Karpas-422 (cell line): ENCODE results near the gene ERG. TPM values are rescaled to one million over a fixed set of nuclear protein-coding genes. Genes with fewer than 3 reads are reported as not detected.

ENCODE experiments used
- DNase-seq: peaks from one replicate; pipeline ENCODE4 v3.0.0-alpha.2; 2015
- H2AFZ ChIP-seq: fragments of 200-600 bp; sonication (generic); 2 replicates; pipeline ENCODE4 v1.6.1; 2014; ENCODE audit warnings: antibody characterized with exemption, low read length, mixed read lengths
- H3K27ac ChIP-seq: fragments of 200-600 bp; sonication (generic); 2 replicates; pipeline ENCODE4 v1.5.1; 2014; ENCODE audit warnings: mild to moderate bottlenecking, low read length, moderate library complexity
- H3K27me3 ChIP-seq: fragments of 200-600 bp; sonication (generic); 2 replicates; pipeline ENCODE4 v1.6.1; 2014; ENCODE audit warnings: low read length, mixed read lengths
- H3K36me3 ChIP-seq: fragments of 200-600 bp; sonication (generic); 2 replicates; pipeline ENCODE4 v1.6.1; 2014; ENCODE audit warnings: low read length, mixed read lengths; ENCODE audit not compliant: insufficient read depth
- H3K4me1 ChIP-seq: fragments of 200-600 bp; sonication (generic); 2 replicates; pipeline ENCODE4 v1.6.1; 2014; ENCODE audit warnings: mild to moderate bottlenecking, low read length, mixed read lengths
- H3K4me2 ChIP-seq: fragments of 200-600 bp; sonication (generic); 2 replicates; pipeline ENCODE4 v1.6.1; 2014; ENCODE audit warnings: low read length, low read depth, mild to moderate bottlenecking; ENCODE audit not compliant: poor library complexity, severe bottlenecking
- H3K4me3 ChIP-seq: fragments of 200-600 bp; sonication (generic); 2 replicates; pipeline ENCODE4 v1.5.1; 2014; ENCODE audit warnings: mild to moderate bottlenecking, antibody characterized with exemption, low read length, mixed read lengths
- H3K79me2 ChIP-seq: fragments of 200-600 bp; sonication (generic); 2 replicates; pipeline ENCODE4 v1.6.1; 2014; ENCODE audit warnings: mild to moderate bottlenecking, low read length, mixed read lengths
- H3K9ac ChIP-seq: fragments of 200-600 bp; sonication (generic); 2 replicates; pipeline ENCODE4 v1.6.0; 2014; ENCODE audit warnings: low read length
- H3K9me2 ChIP-seq: fragments of 200-600 bp; sonication (generic), shearing (Covaris generic); replicated peaks from 2 replicates; pipeline ENCODE4 v1.6.0; 2014; ENCODE audit warnings: mild to moderate bottlenecking, low read length, moderate library complexity; ENCODE audit not compliant: insufficient read depth
- H3K9me3 ChIP-seq: fragments of 300-700, 200-600 bp; sonication (generic); 2 replicates; pipeline ENCODE4 v1.6.1; 2014; ENCODE audit warnings: low read length, mixed read lengths
- H4K20me1 ChIP-seq: fragments of 200-600 bp; sonication (generic); 2 replicates; pipeline ENCODE4 v1.6.1; 2014; ENCODE audit warnings: mild to moderate bottlenecking, antibody characterized with exemption, low read length, low read depth; ENCODE audit not compliant: insufficient read depth
- total RNA-seq: library from RNA; depleted of rRNA; stranded (reverse); fragments of >200 nt; shearing (Covaris generic); gene quantifications from 2 replicates; pipeline ENCODE4 v1.2.3, GENCODE V29; 2014; ENCODE audit warnings: low replicate concordance

ERG gene
- total RNA-seq, 1 experiment from 2014 or later: not detected

GRCh38 chr21:38467911-38468310 is 30.4 kb downstream of the ERG start:
- no peak overlapping the region for H3K27ac ChIP-seq
- H3K4me2 ChIP-seq: no peak overlapping the region
- H2AFZ ChIP-seq: no peak overlapping the region
- peaks cover 7% of the 10 kb centered on the region for H3K4me1 ChIP-seq
- no peak overlapping the region for H3K9ac ChIP-seq
- no peaks in the 10 kb centered on the region for H4K20me1 ChIP-seq
- no peaks in the 10 kb centered on the region for H3K27me3 ChIP-seq
- no peaks in the 10 kb centered on the region for H3K9me2 ChIP-seq
- no peaks in the 10 kb centered on the region for H3K9me3 ChIP-seq
- no peak for DNase-seq
- H3K36me3 ChIP-seq: no peaks in the 10 kb centered on the region
- no peaks in the 10 kb centered on the region for H3K79me2 ChIP-seq
- H3K4me3 ChIP-seq: no peak overlapping the region

GRCh38 chr21:38467374-38467773 is 30.9 kb downstream of the ERG start:
- Histone ChIP-seq H3K27ac (no peak overlapping the region), H3K79me2 (no peaks in the 10 kb centered on the region), H3K4me2 (no peak overlapping the region), H3K9me2 (no peaks in the 10 kb centered on the region), H3K9ac (no peak overlapping the region), H3K36me3 (no peaks in the 10 kb centered on the region), H3K9me3 (no peaks in the 10 kb centered on the region), H3K27me3 (no peaks in the 10 kb centered on the region), H3K4me3 (no peak overlapping the region), H2AFZ (no peak overlapping the region), H3K4me1 (peaks cover 7% of the 10 kb centered on the region), H4K20me1 (no peaks in the 10 kb centered on the region)
- DNase-seq: no peak

GRCh38 chr21:38460171-38460742 is 38.0 kb downstream of the ERG start:
- no peaks in the 10 kb centered on the region for H3K79me2 ChIP-seq
- no peaks in the 10 kb centered on the region for H3K9me3 ChIP-seq
- no peaks in the 10 kb centered on the region for H3K27me3 ChIP-seq
- no peaks in the 10 kb centered on the region for H4K20me1 ChIP-seq
- H3K27ac ChIP-seq: no peak overlapping the region
- H3K9ac ChIP-seq: no peak overlapping the region
- H3K4me2 ChIP-seq: no peak overlapping the region
- H3K4me3 ChIP-seq: no peak overlapping the region
- H3K9me2 ChIP-seq: no peaks in the 10 kb centered on the region
- no peak overlapping the region for H2AFZ ChIP-seq
- DNase-seq: no peak
- H3K36me3 ChIP-seq: no peaks in the 10 kb centered on the region
- H3K4me1 ChIP-seq: no peaks in the 10 kb centered on the region

- no peak overlapping the region for H3K4me2 ChIP-seq
- no peaks in the 10 kb centered on the region for H3K79me2 ChIP-seq
Observed at GRCh38 chr21:38459490-38459889, 38.8 kb downstream of the ERG start.

GRCh38 chr21:38455403-38455802 is 42.9 kb downstream of the ERG start:
- H3K9ac ChIP-seq: no peak overlapping the region
- H2AFZ ChIP-seq: no peak overlapping the region
- no peak overlapping the region for H3K4me2 ChIP-seq
- no peaks in the 10 kb centered on the region for H3K79me2 ChIP-seq
- DNase-seq: no peak
- no peaks in the 10 kb centered on the region for H3K9me3 ChIP-seq
- no peaks in the 10 kb centered on the region for H3K27me3 ChIP-seq
- H4K20me1 ChIP-seq: no peaks in the 10 kb centered on the region
- H3K36me3 ChIP-seq: no peaks in the 10 kb centered on the region
- H3K4me3 ChIP-seq: no peak overlapping the region
- no peak overlapping the region for H3K27ac ChIP-seq
- no peaks in the 10 kb centered on the region for H3K9me2 ChIP-seq
- no peaks in the 10 kb centered on the region for H3K4me1 ChIP-seq

More at GRCh38 chr21:38459490-38459889, 38.8 kb downstream of the ERG start:
- no peaks in the 10 kb centered on the region for H3K9me2 ChIP-seq
- no peaks in the 10 kb centered on the region for H3K27me3 ChIP-seq
- H4K20me1 ChIP-seq: no peaks in the 10 kb centered on the region
- H3K4me1 ChIP-seq: no peaks in the 10 kb centered on the region
- H3K27ac ChIP-seq: no peak overlapping the region
- H3K36me3 ChIP-seq: no peaks in the 10 kb centered on the region
- no peak for DNase-seq
- H3K9ac ChIP-seq: no peak overlapping the region
- H3K9me3 ChIP-seq: no peaks in the 10 kb centered on the region
- H3K4me3 ChIP-seq: no peak overlapping the region
- H2AFZ ChIP-seq: no peak overlapping the region

- Histone ChIP-seq H3K27ac (no peak overlapping the region), H3K36me3 (no peaks in the 10 kb centered on the region), H4K20me1 (no peaks in the 10 kb centered on the region), H3K27me3 (no peaks in the 10 kb centered on the region), H3K9me2 (no peaks in the 10 kb centered on the region), H3K4me2 (no peak overlapping the region), H2AFZ (no peak overlapping the region), H3K4me1 (no peaks in the 10 kb centered on the region), H3K79me2 (no peaks in the 10 kb centered on the region), H3K9me3 (no peaks in the 10 kb centered on the region), H3K9ac (no peak overlapping the region), H3K4me3 (no peak overlapping the region)
- no peak for DNase-seq
Observed at GRCh38 chr21:38454702-38455101, 43.6 kb downstream of the ERG start.

- H3K79me2 ChIP-seq: no peaks in the 10 kb centered on the region
- no peaks in the 10 kb centered on the region for H3K36me3 ChIP-seq
- H3K27me3 ChIP-seq: no peaks in the 10 kb centered on the region
- H3K4me2 ChIP-seq: no peak overlapping the region
- H3K9me2 ChIP-seq: no peaks in the 10 kb centered on the region
- H3K9me3 ChIP-seq: no peaks in the 10 kb centered on the region
- no peak overlapping the region for H3K27ac ChIP-seq
- H3K4me3 ChIP-seq: no peak overlapping the region
- no peaks in the 10 kb centered on the region for H4K20me1 ChIP-seq
- no peak overlapping the region for H2AFZ ChIP-seq
- DNase-seq: no peak
- H3K4me1 ChIP-seq: no peaks in the 10 kb centered on the region
- H3K9ac ChIP-seq: no peak overlapping the region
Observed at GRCh38 chr21:38454161-38454560, 44.1 kb downstream of the ERG start.

GRCh38 chr21:38448671-38449385 is 49.4 kb downstream of the ERG start:
- no peaks in the 10 kb centered on the region for H3K4me1 ChIP-seq
- H3K9ac ChIP-seq: no peak overlapping the region
- H3K36me3 ChIP-seq: no peaks in the 10 kb centered on the region
- no peaks in the 10 kb centered on the region for H3K9me3 ChIP-seq
- no peak overlapping the region for H2AFZ ChIP-seq
- H3K4me2 ChIP-seq: no peak overlapping the region
- DNase-seq: no peak
- no peak overlapping the region for H3K27ac ChIP-seq
- no peaks in the 10 kb centered on the region for H4K20me1 ChIP-seq
- H3K27me3 ChIP-seq: no peaks in the 10 kb centered on the region
- H3K4me3 ChIP-seq: no peak overlapping the region
- H3K9me2 ChIP-seq: no peaks in the 10 kb centered on the region
- H3K79me2 ChIP-seq: no peaks in the 10 kb centered on the region
